ENCODE results near the gene DPP6.

- TF ChIP-seq EZH2 (IDR thresholded peaks at IDR 0.05; ENCODE audit: insufficient read depth, low read length) (no peak), CTCF (IDR thresholded peaks at IDR 0.05; ENCODE audit: insufficient read depth, low read depth, low read length) (no peak)
Observed at GRCh38 chr7:154532771-154533170, 480.6 kb downstream of the DPP6 start.
